ENCODE data around the gene MAP1LC3B2. TPM values are rescaled to one million over a fixed set of nuclear protein-coding genes. Genes with fewer than 3 reads are reported as not detected.
A peak's percentile ranks its signal among the peaks of the same experiment; 100 is the strongest.

The MAP1LC3B2 gene
- total RNA-seq, 1 experiment from 2014 or later, result 1.9 TPM

DNA sequence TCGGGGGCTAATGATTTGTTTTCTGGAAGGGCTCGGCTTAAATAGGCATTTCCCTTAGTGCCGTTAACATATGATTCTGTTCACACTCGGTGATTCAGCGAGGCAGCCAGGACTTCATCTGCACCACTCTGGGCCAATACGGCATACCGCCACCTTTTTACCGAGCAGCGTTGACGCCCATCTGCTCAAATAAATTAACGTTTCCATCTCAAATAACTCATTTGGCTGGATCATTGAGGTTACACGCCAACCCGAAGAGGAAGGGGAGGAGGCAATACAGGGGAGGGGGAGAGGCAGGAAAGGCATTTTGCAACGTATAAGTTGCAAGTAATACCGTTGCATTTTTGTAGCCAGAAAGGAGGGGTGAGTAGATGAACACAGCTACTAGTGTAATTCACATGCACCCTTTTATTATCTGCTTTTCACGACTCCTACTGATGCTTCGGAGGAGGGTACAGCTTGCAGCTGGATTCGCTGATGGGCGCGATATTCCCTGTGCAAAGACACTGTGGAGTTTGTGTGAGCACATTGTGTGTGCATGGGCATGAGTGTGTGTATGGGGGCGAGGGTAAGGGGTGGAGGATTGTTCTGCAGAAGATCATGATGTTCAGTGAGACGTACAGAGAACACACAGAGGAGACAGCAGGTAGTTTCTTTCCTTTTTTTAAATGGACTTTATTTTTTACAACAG lies 45.9 kb downstream of the MAP1LC3B2 start:
- DNase-seq (ENCODE audit: low read depth, low spot score) (no peak), ATAC-seq (no peak)
- intact Hi-C loops (cut with micrococcal nuclease; ENCODE audit: unreplicated experiment), result loop anchor here (5.0 kb wide), 1 partner anchor 328 kb away; the partner anchor contains the start of gene MED13L
- in situ Hi-C loops (cut with HindIII; ENCODE audit: low pct_unique_long_range_greater_than_20kb, low sequenced_read_pairs), result no loop called here
- Histone ChIP-seq H3K4me3 (ENCODE audit: low read depth in 2 of 2, low read length in 2 of 2) (no peak overlapping the region), H3K27me3 (ENCODE audit: control insufficient read depth, insufficient read depth, low read length) (no peaks in the 10 kb centered on the region), H3K9me3 (ENCODE audit: control insufficient read depth, insufficient read depth, low read depth, low read length) (no peaks in the 10 kb centered on the region), H3K27ac (ENCODE audit: low read length) (no peak overlapping the region), H3K36me3 (ENCODE audit: control insufficient read depth, insufficient read depth, low read length) (no peaks in the 10 kb centered on the region), H3K4me1 (ENCODE audit: control insufficient read depth, insufficient read depth, low read length) (peaks cover 9% of the 10 kb centered on the region; the same call in 1 of the 2 replicates)
- BruUV-seq (replicated peaks), result no TSS peak
- POLR2A ChIA-PET, result no interaction called here
- CTCF ChIA-PET, result no interaction called here
- TF ChIP-seq, protein P1, sequence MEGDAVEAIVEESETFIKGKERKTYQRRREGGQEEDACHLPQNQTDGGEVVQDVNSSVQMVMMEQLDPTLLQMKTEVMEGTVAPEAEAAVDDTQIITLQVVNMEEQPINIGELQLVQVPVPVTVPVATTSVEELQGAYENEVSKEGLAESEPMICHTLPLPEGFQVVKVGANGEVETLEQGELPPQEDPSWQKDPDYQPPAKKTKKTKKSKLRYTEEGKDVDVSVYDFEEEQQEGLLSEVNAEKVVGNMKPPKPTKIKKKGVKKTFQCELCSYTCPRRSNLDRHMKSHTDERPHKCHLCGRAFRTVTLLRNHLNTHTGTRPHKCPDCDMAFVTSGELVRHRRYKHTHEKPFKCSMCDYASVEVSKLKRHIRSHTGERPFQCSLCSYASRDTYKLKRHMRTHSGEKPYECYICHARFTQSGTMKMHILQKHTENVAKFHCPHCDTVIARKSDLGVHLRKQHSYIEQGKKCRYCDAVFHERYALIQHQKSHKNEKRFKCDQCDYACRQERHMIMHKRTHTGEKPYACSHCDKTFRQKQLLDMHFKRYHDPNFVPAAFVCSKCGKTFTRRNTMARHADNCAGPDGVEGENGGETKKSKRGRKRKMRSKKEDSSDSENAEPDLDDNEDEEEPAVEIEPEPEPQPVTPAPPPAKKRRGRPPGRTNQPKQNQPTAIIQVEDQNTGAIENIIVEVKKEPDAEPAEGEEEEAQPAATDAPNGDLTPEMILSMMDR (IDR thresholded peaks at IDR 0.05), result no peak
- TF ChIP-seq, protein P2, sequence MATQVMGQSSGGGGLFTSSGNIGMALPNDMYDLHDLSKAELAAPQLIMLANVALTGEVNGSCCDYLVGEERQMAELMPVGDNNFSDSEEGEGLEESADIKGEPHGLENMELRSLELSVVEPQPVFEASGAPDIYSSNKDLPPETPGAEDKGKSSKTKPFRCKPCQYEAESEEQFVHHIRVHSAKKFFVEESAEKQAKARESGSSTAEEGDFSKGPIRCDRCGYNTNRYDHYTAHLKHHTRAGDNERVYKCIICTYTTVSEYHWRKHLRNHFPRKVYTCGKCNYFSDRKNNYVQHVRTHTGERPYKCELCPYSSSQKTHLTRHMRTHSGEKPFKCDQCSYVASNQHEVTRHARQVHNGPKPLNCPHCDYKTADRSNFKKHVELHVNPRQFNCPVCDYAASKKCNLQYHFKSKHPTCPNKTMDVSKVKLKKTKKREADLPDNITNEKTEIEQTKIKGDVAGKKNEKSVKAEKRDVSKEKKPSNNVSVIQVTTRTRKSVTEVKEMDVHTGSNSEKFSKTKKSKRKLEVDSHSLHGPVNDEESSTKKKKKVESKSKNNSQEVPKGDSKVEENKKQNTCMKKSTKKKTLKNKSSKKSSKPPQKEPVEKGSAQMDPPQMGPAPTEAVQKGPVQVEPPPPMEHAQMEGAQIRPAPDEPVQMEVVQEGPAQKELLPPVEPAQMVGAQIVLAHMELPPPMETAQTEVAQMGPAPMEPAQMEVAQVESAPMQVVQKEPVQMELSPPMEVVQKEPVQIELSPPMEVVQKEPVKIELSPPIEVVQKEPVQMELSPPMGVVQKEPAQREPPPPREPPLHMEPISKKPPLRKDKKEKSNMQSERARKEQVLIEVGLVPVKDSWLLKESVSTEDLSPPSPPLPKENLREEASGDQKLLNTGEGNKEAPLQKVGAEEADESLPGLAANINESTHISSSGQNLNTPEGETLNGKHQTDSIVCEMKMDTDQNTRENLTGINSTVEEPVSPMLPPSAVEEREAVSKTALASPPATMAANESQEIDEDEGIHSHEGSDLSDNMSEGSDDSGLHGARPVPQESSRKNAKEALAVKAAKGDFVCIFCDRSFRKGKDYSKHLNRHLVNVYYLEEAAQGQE (IDR thresholded peaks at IDR 0.05; ENCODE audit: insufficient read depth in 1 of 2, low read depth in 2 of 2, low read length in 1 of 2), result no peak
- no peak for TF ChIP-seq TCF7L2 (IDR thresholded peaks at IDR 0.05; ENCODE audit: low read depth, low read length)
- no peak for TF ChIP-seq SIN3A (IDR thresholded peaks at IDR 0.05; ENCODE audit: borderline replicate concordance, insufficient read depth, low read depth, low read length)
- TF ChIP-seq POLR2AphosphoS5 (IDR thresholded peaks at IDR 0.05; ENCODE audit: low read depth, low read length), result no peak

DNA sequence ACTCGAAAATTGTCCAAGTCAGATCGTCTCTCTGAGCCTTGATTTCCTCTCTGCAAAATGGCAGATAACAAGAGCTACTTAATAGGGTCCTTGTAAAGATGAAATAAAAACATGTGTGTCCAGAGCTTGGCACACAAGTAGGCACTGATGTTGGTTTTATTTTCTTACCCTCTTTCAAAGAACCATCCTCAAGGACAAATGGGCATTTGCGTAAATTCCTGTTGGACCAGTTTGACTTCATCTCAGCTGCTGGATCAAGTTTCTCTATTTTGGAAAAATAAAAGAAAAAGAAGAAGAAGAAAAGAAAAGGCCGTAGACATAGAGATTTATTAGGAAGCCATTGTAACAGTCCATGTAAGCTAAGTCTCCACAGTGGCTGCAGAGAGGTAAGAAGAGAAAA lies 47.2 kb downstream of the MAP1LC3B2 start:
- no TSS peak for BruUV-seq (replicated peaks)
- ATAC-seq, result no peak
- no peak for DNase-seq (ENCODE audit: low read depth, low spot score)
- intact Hi-C loops (cut with micrococcal nuclease; ENCODE audit: unreplicated experiment), result no loop called here
- no peaks in the 10 kb centered on the region for H3K36me3 ChIP-seq (ENCODE audit: control insufficient read depth, insufficient read depth, low read length)
- H3K9me3 ChIP-seq (ENCODE audit: control insufficient read depth, insufficient read depth, low read depth, low read length), result no peaks in the 10 kb centered on the region
- in situ Hi-C loops (cut with HindIII; ENCODE audit: low pct_unique_long_range_greater_than_20kb, low sequenced_read_pairs), result no loop called here
- ChIA-PET CTCF (no interaction called here), POLR2A (interaction anchor here (0.6 kb wide), 1 partner anchor 90 kb away, joined by 3 read pairs; no protein-coding TSS in a partner anchor)
- H3K4me1 ChIP-seq (ENCODE audit: control insufficient read depth, insufficient read depth, low read length), result peaks cover 8% of the 10 kb centered on the region; the same call in 1 of the 2 replicates
- TF ChIP-seq POLR2AphosphoS5 (IDR thresholded peaks at IDR 0.05; ENCODE audit: low read depth, low read length), result no peak
- TF ChIP-seq, protein P1 (IDR thresholded peaks at IDR 0.05), result no peak
- TF ChIP-seq SIN3A (IDR thresholded peaks at IDR 0.05; ENCODE audit: borderline replicate concordance, insufficient read depth, low read depth, low read length), result no peak
- no peak for TF ChIP-seq TCF7L2 (IDR thresholded peaks at IDR 0.05; ENCODE audit: low read depth, low read length)
- TF ChIP-seq, protein P2 (IDR thresholded peaks at IDR 0.05; ENCODE audit: insufficient read depth in 1 of 2, low read depth in 2 of 2, low read length in 1 of 2), result no peak
- H3K4me3 ChIP-seq (ENCODE audit: low read depth in 2 of 2, low read length in 2 of 2), result no peak overlapping the region
- H3K27ac ChIP-seq (ENCODE audit: low read length), result peak overlapping the region; percentile 35; the same call in 1 of the 2 replicates
- H3K27me3 ChIP-seq (ENCODE audit: control insufficient read depth, insufficient read depth, low read length), result no peaks in the 10 kb centered on the region
